Mesenteric fat pad (tissue), 1 donor: ENCODE measurements around the gene DVL3. TPM values are rescaled to one million over a fixed set of nuclear protein-coding genes. Genes with fewer than 3 reads are reported as not detected.
"Not testable (repeated sequence)": the region's sequence is repeated elsewhere in the genome, so short reads cannot be mapped to it uniquely, and the experiment has no call there.

Experiments used
- DNase-seq: peaks from one replicate; pipeline ENCODE4 v3.0.0-alpha.2; 2020; ENCODE audit warnings: low spot score
- total RNA-seq: library from RNA; stranded (reverse); fragmentation: NEBNext Ultra II Directional; extraction: Animal tissue kit (Norgen Biotek cat#: 25700); gene quantifications from one replicate; pipeline ENCODE4 v1.2.1, GENCODE V29; 2021
- donor health status: DM: yes; HTN: yes; CAD: no.

DVL3 gene
- total RNA-seq, 1 donor from 2014 or later: 68.1 TPM

DNA sequence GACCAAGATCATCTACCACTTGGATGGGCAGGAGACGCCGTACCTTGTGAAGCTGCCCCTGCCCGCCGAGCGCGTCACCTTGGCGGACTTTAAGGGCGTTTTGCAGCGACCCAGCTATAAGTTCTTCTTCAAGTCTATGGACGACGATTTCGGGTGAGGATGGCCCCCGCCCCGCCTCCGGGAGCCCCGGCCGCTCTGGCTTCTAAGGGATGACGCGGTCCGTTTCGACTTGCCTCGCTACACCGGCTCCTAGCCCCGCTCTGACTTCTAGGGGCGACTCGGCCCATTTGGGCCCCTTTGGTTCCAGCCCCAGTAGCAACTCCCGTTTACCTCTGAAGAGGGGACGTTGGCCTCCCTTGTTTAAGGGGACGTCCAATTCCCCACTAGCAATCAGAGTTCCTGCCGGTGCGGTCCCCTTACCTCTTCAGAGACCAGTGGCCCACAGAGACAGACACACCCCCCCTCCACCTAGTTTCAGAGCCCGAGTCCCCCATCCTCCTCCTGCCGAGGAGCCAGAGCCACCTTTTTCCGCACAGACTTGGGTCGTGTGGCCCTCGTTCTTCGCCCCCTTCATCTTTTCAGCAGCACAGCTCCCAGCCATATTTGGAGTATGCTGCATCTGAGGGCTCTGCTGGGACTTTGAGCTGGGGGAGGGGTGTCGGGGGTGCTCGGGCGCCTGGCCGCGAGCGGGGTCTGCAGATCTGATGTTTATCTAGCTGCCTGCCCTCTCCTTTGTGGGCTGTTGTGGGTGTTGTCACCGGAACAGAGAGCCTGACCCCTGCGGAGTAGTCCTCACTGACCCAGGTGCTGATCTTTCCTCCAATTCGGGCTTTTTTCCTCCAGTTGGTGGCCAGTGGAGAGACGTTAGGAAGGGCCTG, 706 bp downstream of the DVL3 start:
- DNase-seq: no peak

DNA sequence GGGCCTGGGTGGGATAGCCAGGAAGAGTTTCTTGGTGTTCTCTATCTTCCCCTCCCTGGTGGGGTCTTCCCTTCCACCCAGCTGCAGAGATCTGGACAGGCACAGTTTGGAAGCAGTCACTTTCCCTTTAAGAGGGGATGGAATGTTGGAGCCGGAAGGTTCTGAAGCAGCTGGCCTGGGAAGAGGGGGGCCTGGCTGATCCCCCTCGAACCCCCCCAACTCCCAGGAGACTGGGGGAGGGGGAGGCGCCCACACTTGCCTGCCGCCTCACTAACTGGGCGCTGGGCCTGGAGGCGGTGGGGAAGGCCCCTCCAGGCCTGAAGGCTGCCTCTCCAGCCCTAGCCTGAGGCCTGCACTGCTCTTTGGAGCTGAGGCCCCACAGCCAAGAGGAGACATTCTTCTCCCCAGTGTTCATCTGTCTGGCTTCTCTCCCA, 1.4 kb downstream of the DVL3 start:
- DNase-seq: no peak

DNA sequence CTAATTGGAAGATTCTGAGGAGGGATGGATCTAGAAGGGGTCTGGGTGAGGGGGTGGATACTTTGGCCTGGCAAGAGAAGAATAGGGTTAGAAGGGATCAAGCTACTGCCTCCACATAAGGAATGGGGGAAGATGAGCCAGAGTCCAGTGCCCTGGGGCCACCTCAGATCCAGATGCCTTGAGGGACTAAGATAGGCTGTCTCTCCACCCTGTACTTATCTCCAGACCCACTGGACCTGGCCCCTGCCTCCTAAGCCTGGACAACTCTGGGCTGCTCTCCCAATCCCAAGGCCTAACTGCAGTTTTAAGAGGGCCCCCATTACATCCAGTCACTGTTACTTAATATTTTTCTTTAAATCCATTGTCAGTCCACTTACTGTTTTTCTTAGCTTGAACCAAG, 2.0 kb downstream of the DVL3 start:
- no peak for DNase-seq

DNA sequence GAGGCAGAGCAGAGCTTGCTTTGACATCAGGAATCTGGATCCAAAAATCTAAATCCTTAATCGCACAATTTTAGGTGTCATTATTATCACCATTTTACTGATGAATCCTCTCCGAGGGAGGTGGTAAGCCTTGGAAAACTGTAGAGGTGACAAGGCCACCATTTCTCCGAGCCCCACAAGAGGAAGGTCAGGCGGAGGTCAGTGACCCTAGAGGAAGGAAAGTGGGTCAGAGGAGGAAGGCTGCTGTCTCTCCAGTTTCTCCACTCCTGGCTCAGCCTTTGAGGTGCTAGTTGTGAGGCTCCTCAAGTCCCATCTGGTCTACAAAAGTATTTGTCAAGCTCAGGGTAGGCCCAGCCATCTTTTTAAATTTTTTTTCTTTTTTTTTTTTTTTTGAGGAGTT, 3.2 kb downstream of the DVL3 start:
- no peak for DNase-seq

DNA sequence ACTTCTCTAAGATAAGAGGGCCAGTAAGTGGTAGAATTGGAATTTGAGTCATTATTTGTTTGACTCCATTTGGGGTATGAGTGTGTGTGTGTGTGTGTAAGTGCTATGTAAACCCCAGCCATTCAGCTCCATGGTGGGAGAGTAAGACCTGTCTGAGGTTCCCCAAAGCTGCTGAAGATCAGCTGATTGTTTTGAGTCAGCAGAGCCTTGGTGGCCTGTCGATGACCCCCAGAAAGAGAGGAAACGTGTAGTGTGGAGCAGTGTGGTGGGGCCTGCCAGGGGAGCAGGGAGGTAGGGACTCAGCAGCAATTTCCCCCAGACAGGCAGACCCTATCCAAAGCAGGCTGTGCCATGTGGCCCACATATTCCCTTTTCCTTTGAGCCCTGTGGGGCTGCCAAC, 5.3 kb downstream of the DVL3 start:
- no peak for DNase-seq

DNA sequence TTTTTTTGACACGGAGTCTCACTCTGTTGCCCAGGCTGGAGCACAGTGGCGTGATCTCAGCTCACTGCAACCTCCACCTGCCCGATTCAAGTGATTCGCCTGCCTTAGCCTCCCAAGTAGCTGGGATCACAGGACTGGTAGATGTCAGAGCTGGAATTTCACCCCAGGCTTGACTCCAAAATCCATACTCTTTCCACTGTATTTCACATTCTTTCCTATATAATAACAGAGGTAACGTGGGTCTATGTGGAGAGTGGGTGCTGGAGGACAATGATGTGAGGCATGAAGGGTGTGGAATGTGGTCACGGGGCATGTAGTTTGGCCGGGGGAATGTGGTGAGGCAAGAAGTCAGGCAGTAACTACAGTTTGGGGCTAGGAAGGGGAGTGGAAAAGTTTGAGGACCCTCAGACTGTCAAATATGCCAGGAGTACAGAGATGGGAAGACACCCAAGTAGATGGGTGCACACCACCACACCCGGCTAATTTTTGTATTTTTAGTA, 7.4 kb downstream of the DVL3 start:
- DNase-seq: not testable (repeated sequence)

DNA sequence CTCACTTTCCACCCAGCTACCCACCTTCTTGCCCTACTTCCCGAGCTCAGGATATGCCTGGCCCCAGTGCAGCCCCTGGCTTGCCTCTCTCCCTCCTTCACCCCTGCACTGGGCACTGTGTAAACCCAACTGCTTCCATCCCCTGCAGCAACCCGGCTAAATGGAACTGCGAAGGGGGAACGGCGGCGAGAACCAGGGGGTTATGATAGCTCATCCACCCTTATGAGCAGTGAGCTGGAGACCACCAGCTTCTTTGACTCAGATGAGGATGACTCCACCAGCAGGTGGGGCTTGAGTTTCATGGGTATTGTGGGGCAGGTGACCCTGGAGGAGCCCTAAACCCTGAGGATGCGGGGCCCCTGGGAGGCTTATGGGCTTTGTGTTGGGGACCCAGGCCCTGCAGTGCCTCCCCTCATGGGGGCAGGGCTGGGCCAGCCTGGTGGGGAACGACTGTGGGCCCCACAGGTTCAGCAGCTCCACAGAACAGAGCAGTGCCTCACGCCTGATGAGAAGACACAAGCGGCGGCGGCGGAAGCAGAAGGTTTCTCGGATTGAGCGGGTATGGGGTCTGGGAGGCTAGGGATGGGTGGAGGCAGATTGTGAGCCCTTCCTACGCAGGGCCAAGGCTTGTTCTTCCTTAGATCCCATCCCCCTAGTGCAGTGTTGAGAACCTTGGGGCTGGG, 9.6 kb downstream of the DVL3 start:
- no peak for DNase-seq

DNA sequence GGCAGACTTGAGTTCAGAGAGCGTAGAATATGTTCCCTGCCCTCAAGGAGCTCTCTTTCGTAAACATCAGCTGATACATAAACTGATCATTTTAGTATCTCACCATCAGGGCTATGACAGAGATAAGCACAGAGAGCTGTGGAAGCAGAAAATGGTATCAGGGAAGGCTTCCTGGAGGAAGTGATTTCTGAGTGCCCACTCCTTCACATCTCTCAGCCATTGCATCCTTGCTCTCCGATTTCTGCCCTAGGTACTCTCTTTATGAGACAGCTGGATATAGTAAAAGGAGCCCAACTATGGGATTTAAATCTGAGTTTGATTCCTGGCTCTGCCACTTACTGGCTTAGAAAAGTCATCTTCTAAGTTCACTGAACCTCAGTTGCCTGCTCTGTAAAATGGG, 10.4 kb downstream of the DVL3 start:
- DNase-seq: no peak

DNA sequence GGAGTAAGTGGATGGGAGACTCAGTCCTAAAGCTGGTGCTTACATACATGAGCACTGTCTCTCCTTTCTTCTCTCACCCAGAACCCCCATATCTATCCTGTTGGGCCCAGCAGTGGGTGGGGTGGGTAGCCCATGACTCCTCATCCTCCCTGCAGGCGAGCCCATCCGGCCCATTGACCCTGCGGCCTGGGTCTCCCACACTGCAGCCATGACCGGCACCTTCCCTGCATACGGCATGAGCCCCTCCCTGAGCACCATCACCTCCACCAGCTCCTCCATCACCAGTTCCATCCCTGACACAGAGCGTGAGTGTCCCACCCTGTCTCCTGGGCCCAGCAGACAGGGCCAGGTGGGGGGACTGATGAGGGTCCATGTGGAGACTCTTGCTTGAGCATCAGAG, 11.5 kb downstream of the DVL3 start:
- no peak for DNase-seq

DNA sequence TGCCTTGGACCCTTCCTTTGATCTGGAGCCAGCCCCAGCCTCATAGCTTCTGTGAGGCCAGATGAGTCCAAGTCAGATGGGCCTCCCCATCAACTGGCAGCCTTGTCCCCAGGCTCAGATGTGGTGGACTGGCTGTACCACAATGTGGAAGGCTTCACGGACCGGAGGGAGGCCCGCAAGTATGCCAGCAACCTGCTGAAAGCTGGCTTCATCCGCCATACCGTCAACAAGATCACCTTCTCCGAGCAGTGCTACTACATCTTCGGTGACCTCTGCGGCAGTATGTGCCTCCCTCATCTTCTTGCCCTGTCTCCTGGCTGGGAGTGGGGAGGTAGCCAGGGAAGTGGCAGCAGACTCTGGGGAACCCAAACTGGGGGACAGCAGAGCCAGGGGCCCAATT, 12.6 kb downstream of the DVL3 start:
- no peak for DNase-seq

DNA sequence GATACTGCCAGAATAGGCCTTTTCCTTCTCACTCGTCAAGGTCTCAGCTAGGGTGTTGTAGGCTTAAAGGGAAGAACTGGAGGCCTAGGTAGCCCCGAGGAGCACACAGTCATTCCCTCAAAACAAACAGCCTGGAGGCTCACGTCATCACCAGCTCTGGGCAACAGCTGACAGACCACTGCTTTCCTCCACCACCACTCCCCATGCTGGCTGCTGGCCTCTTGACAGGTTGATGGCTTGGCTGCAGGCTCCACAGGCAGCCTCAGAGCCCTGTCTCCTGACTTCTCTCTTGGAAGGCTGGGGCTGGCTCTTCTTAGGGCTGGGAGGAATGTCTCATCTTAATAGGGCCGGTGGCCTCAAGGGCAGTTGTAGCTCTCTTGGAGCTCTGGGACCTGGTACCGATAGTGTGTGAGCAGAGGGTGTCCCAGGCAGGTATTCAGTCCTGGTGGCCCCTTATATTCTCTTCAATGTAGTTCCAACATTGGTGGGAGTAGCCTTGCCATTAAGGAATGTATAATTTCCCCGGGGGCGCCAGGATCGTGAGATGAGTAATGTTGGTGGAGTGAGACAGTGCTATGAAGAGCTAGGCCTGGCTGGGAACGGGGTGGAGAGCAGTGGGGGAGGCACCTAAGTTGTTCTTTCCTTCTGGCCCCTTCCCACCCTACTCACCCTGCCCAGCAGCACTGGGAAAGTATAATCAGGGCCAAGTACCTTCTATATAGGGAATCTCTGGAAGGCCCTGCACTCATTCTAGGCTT, 13.4 kb downstream of the DVL3 start:
- no peak for DNase-seq

DNA sequence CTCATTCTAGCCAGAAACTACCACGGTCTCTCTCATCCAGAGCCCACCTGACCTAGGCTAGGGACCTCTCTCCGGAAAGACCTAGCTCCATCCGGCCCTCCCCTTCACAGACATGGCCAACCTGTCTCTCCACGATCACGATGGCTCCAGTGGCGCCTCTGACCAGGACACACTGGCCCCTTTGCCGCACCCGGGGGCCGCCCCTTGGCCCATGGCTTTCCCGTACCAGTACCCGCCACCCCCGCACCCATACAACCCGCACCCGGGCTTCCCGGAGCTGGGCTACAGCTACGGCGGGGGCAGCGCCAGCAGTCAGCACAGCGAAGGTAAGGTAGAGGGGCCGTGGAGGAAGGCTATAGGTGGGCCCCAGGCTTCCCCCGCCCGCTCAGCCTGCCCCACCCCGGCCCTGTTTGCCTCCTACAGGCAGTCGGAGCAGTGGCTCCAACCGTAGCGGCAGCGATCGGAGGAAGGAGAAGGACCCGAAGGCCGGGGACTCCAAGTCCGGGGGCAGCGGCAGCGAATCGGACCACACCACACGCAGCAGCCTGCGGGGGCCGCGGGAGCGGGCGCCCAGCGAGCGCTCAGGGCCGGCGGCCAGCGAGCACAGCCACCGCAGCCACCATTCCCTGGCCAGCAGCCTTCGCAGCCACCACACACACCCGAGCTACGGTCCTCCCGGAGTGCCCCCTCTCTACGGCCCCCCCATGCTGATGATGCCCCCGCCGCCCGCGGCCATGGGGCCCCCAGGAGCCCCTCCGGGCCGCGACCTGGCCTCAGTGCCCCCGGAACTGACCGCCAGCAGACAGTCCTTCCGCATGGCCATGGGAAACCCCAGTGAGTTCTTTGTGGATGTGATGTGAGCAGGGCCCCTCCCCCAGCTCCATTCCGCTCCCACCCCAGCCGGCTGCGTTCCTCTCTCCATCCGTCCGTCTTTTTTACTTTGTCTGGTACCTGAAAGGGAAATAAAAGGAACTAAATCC, 15.0 kb downstream of the DVL3 start:
- no peak for DNase-seq

DNA sequence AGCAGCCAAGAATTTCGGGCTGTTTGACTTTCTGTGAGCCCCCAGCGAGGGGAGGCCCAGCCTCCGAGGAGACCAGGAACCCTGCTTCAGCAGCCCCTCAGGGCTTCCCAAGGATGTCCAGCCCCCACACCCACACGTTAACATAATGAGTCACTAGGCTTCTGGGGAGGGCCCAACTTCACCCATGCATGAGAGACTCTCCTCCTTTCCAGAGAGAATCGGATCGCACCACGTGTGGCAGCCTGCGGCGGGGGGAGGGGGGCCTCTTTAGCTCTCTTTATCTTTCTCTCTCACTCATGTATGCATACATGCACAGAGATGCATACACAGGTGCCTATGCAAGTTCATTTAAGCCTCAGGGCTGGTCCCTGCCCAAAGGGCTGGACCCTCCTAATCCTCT, 16.4 kb downstream of the DVL3 start:
- DNase-seq: no peak

DNA sequence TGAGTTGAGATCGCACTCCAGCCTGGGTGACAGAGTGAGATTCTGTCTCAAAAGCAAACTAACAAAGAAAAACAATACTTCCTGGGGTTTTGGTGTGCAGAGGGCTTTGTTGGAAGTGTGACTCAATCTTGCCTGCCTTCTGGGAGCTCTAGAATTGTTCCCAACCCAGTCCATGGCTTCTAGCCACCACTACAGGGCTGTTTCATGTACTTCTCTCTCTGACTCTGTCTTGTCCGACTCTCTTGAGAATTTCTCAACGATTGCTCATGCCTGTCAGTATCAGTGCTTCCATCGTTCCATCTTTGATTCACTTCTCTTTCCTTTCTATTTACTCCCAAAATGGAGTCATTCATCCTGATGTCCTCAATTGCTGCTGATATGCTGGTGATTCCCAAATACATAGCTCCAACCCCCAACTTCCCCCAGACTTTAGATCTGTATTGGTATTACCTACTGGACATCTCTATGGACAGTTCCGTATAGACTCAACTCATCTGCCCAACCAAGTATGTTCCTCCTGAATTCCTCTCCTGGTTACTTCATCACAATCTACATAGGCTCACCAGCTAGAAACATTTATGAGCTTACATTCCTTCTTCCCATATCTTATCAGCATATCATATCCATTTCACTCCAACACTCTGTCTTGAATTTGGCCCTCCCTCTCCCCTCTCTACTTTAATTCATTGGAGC, 17.6 kb downstream of the DVL3 start:
- no peak for DNase-seq

DNA sequence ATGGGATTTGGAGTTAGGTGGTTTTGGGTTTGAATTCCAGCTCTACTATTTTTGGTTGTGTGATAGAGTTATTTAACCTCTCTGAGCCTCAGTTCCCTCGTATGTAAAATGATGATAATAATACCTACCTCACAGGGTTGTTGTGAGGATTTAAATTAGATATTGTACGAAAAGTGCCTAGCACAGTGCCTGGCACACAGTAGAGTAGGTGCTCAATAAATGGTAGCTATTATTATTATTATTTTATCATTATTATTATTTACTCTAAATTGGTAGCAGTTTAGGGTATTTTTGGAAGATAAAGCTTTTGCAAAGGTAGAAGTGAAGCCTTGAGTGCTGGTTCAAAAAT, 18.2 kb downstream of the DVL3 start:
- DNase-seq: no peak

DNA sequence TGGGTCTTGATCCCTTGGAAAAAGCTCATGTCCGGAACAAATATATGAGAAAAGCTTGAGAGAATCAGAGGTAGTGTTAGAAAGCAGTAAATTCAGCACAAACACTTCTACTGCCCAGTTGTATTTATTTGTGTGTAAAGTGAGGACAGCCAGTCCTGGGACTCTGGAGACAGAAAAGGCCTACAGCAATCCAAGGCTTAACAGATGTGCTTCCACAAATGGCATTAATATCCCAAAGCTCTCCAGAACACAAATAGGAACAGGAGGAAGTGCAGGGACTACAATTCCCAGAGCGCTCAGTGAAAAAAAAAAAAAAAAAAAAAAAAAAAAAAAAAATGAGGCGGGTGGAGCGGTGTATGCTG, 19.1 kb downstream of the DVL3 start:
- no peak for DNase-seq

DNA sequence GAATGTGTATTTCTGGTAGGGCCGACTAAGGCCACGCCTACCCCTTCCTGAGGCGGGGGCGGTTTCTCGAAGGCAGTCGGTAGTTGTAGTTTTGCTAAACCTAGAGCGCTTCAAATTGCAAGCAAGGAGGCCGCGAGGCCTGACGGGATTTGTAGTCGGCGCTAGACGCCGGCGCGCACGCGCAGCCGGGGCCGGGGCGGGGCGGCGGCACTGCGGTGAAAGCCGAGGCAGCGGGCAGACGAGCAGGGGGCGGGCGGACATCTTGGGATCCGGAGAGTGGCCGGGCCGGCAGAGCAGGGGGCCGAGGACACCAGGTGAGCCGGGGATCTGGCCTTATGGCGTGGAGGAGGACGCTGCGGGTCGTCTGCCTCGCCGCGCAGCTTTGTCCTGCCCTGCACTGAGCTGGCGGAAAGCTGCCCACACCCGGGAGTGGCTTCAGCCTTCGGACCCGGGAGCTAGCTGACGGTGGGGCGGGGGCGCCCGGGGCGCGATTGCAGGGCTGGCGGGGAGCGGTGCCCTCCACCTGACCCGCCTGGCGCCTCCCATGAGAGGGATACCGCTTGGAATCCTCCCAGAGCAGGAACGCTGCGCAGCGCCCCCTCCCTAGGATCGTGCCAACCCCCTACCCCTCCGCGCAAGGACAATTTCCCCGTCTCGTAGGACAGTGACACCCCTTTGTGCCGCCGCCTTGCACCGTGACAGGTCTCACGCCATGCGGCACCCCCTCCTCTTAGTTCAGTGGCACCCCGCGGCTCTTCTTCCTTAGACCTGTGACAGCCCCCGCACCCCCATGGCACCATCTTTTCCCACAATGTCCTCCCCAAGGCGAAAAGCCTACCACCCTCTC, 19.7 kb downstream of the DVL3 start, which contains the start of gene AP2M1:
Gene AP2M1 (plus strand): TSS at position 210 of the 847 bp plus-strand sequence. CDS start 2,139 bp downstream, outside the sequence.
- DNase-seq: peak; percentile 99

DNA sequence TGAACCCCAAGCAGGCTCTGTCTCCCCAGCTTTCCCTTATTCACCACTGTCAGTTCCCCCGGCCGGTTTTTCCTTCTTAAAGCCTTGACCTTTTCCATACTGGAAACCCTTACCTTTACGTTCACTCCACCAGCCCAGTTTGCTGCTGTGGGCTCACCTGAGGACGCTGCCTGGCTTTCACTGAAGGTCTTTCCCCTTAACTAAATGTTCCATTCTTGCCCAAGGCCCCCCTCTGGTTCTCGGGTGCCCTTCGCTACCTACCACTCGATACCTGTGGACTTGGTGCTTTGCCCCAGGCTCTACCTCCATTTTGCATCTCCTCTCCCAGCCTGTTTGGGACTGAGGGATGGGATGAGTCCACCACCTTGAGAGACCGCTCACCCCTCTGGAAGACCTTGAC, 20.3 kb downstream of the DVL3 start:
- no peak for DNase-seq

DNA sequence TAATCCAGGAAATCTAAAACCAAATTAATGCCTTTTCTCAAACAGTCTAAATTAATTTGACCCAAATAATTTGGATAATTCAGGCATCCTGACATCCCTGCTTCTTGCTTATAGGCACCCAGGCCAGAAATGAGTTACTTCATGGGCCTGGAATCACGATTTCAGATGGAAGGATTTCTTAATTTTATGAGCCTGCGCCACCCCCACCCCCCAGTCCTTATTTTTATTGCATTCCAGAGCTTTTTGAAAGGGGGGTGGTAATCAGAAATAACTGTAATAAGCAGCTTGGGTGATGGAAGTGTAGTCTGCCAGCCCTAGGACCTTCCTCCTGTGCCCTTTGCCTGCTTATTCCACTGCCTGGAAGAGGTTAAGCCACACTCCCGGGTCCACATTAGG, 20.8 kb downstream of the DVL3 start:
- DNase-seq: no peak
